Measurements from ENCODE around the gene CADM4. TPM values are rescaled to one million over a fixed set of nuclear protein-coding genes. Genes with fewer than 3 reads are reported as not detected.
"Not testable (repeated sequence)": the region's sequence is repeated elsewhere in the genome, so short reads cannot be mapped to it uniquely, and the experiment has no call there.

CADM4 gene
- total RNA-seq, 1 donor from 2014 or later, result 52.4 TPM

DNA sequence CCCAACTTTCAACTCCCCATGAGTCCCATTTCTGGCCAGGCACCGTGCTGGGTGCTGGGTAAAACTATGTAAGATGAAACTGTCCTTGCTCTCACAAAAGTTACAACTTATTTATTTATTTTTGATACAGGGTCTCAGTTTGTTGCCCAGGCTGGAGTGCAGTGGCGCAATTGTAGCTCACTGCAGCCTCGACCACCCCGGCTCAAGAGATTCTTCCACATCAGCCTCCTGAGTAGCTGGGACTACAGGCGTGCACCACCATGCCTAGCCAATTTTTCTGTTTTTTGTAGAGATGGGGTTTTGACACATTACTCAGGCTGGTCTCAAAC lies 12.9 kb upstream of the CADM4 start:
- H3K36me3 Mint-ChIP-seq (ENCODE audit: unreplicated experiment), result no peaks in the 10 kb centered on the region
- no peaks in the 10 kb centered on the region for H3K4me1 Mint-ChIP-seq (ENCODE audit: low read depth, unreplicated experiment)
- peak; percentile 48 for TF ChIP-seq CTCF (IDR thresholded peaks at IDR 0.05; ENCODE audit: partially characterized antibody, unreplicated experiment)
- H3K9me3 Mint-ChIP-seq (ENCODE audit: unreplicated experiment), result peaks cover 3% of the 10 kb centered on the region
- DNase-seq, result no peak
- no peak overlapping the region for H3K27ac Mint-ChIP-seq (ENCODE audit: unreplicated experiment)
- H3K4me3 Mint-ChIP-seq (ENCODE audit: unreplicated experiment), result no peak overlapping the region
- H3K27me3 Mint-ChIP-seq (ENCODE audit: unreplicated experiment), result peaks cover 4% of the 10 kb centered on the region

DNA sequence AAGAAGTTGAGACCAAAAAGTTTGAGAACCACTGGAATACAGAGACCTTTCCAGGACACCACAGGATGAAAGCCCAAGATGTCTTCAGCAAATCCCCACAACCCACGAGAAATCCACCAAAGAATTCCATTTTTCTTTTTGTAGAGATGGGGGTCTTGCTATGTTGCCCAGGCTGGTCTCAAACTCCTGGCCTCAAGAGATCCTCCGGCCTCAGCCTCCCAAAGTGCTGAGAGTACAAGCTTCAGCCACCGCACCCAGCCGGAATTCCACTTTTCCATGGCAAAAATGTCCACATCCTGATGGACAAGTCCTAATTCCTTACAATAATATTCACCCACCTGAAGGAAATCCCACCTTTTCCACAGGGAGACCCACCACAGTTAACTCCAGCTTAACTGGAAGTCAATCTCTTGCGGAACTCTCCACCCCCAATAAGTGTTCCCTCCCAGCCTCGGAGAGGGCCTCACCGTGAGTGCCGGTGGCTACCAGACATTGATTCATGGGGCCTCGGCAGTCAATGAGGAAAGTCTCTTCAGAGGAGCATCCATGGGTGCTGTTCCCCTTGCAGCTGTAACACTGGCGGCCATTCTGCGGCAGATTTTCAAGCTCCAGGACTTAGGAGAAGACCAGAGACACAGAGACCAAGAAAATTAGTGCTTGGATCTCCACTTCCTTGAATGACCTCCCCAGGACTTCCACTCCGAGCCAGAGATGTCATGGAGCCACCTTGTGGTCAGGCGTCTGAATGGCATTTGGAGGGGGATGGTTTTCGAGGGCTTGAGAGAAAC lies 12.3 kb upstream of the CADM4 start:
- no peaks in the 10 kb centered on the region for H3K36me3 Mint-ChIP-seq (ENCODE audit: unreplicated experiment)
- H3K4me1 Mint-ChIP-seq (ENCODE audit: low read depth, unreplicated experiment), result no peaks in the 10 kb centered on the region
- H3K27me3 Mint-ChIP-seq (ENCODE audit: unreplicated experiment), result peaks cover 4% of the 10 kb centered on the region
- H3K27ac Mint-ChIP-seq (ENCODE audit: unreplicated experiment), result no peak overlapping the region
- DNase-seq, result peak; percentile 73
- peaks cover 3% of the 10 kb centered on the region for H3K9me3 Mint-ChIP-seq (ENCODE audit: unreplicated experiment)
- no peak overlapping the region for H3K4me3 Mint-ChIP-seq (ENCODE audit: unreplicated experiment)
- peak; percentile 84 for TF ChIP-seq CTCF (IDR thresholded peaks at IDR 0.05; ENCODE audit: partially characterized antibody, unreplicated experiment)

GRCh38 chr19:43650276-43650675 lies 10.6 kb upstream of the CADM4 start:
- not testable (repeated sequence) for H3K27me3 Mint-ChIP-seq (ENCODE audit: unreplicated experiment); H3K36me3 Mint-ChIP-seq (ENCODE audit: unreplicated experiment); H3K4me3 Mint-ChIP-seq (ENCODE audit: unreplicated experiment); H3K27ac Mint-ChIP-seq (ENCODE audit: unreplicated experiment); H3K4me1 Mint-ChIP-seq (ENCODE audit: low read depth, unreplicated experiment); H3K9me3 Mint-ChIP-seq (ENCODE audit: unreplicated experiment); DNase-seq

GRCh38 chr19:43649514-43649913 lies 9.9 kb upstream of the CADM4 start:
- no peaks in the 10 kb centered on the region for H3K4me1 Mint-ChIP-seq (ENCODE audit: low read depth, unreplicated experiment)
- H3K9me3 Mint-ChIP-seq (ENCODE audit: unreplicated experiment), result peaks cover 1% of the 10 kb centered on the region

GRCh38 chr19:43648633-43649032 lies 9.0 kb upstream of the CADM4 start:
- Mint-ChIP-seq H3K27ac (ENCODE audit: unreplicated experiment) (no peak overlapping the region), H3K4me3 (ENCODE audit: unreplicated experiment) (no peak overlapping the region), H3K4me1 (ENCODE audit: low read depth, unreplicated experiment) (no peaks in the 10 kb centered on the region), H3K9me3 (ENCODE audit: unreplicated experiment) (peaks cover 3% of the 10 kb centered on the region), H3K36me3 (ENCODE audit: unreplicated experiment) (no peaks in the 10 kb centered on the region), H3K27me3 (ENCODE audit: unreplicated experiment) (peaks cover under 1% of the 10 kb centered on the region)
- DNase-seq, result no peak
- TF ChIP-seq CTCF (IDR thresholded peaks at IDR 0.05; ENCODE audit: partially characterized antibody, unreplicated experiment), result no peak

More at GRCh38 chr19:43649514-43649913, 9.9 kb upstream of the CADM4 start:
- Mint-ChIP-seq H3K27ac (ENCODE audit: unreplicated experiment) (no peak overlapping the region), H3K4me3 (ENCODE audit: unreplicated experiment) (no peak overlapping the region), H3K36me3 (ENCODE audit: unreplicated experiment) (no peaks in the 10 kb centered on the region), H3K27me3 (ENCODE audit: unreplicated experiment) (peaks cover under 1% of the 10 kb centered on the region)
- no peak for DNase-seq
- no peak for TF ChIP-seq CTCF (IDR thresholded peaks at IDR 0.05; ENCODE audit: partially characterized antibody, unreplicated experiment)
